Measurements from ENCODE around the gene SORBS1. TPM values are rescaled to one million over a fixed set of nuclear protein-coding genes. Genes with fewer than 3 reads are reported as not detected.
A peak's percentile ranks its signal among the peaks of the same experiment; 100 is the strongest.

Gene SORBS1
- total RNA-seq, 6 experiments from 2014 or later, result 56.4 to 97.9 (median 76.5) TPM

DNA sequence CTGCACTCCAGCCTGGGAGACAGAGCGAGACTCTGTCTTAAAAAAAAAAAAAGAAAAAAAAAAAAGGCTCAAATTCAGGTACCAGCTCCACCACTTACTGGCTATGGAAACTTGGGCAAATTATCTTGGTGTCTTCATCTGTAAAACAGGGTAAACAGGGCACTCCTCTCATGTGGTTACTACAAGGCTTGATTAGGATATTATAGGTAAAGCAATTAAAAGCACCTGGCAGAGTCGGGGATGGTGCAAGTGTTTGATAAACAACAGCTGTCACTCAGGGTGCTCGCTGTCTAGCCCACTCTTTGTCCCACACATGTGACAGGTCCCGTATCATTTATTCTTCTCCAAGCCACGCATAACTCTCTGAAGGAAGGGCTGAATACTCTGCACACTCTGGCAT, 96.9 kb downstream of the SORBS1 start:
- DNase-seq (no peak), ATAC-seq (peak in 1 of 4 donors; percentile 5)
- Histone ChIP-seq H3K9me3 (no peaks in the 10 kb centered on the region), H3K36me3 (no peaks in the 10 kb centered on the region), H3K27ac (peak overlapping the region; percentile 19 to 42 (median 32)), H3K27me3 (no peaks in the 10 kb centered on the region), H3K4me1 (peaks cover 0 to 37% (median 12%) of the 10 kb centered on the region in 4 donors), H3K4me3 (no peak overlapping the region)
- intact Hi-C loops (cut with DNase I), result no loop called here
- no peak for TF ChIP-seq POLR2A (IDR thresholded peaks at IDR 0.05)
- TF ChIP-seq, protein P1, sequence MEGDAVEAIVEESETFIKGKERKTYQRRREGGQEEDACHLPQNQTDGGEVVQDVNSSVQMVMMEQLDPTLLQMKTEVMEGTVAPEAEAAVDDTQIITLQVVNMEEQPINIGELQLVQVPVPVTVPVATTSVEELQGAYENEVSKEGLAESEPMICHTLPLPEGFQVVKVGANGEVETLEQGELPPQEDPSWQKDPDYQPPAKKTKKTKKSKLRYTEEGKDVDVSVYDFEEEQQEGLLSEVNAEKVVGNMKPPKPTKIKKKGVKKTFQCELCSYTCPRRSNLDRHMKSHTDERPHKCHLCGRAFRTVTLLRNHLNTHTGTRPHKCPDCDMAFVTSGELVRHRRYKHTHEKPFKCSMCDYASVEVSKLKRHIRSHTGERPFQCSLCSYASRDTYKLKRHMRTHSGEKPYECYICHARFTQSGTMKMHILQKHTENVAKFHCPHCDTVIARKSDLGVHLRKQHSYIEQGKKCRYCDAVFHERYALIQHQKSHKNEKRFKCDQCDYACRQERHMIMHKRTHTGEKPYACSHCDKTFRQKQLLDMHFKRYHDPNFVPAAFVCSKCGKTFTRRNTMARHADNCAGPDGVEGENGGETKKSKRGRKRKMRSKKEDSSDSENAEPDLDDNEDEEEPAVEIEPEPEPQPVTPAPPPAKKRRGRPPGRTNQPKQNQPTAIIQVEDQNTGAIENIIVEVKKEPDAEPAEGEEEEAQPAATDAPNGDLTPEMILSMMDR (IDR thresholded peaks at IDR 0.05), result no peak
- 52% methylated on average over 4 of the region's 5 CpGs for WGBS (ENCODE audit: insufficient coverage, low coverage, low lambda C conversion rate, missing lambda C conversion rate)

DNA sequence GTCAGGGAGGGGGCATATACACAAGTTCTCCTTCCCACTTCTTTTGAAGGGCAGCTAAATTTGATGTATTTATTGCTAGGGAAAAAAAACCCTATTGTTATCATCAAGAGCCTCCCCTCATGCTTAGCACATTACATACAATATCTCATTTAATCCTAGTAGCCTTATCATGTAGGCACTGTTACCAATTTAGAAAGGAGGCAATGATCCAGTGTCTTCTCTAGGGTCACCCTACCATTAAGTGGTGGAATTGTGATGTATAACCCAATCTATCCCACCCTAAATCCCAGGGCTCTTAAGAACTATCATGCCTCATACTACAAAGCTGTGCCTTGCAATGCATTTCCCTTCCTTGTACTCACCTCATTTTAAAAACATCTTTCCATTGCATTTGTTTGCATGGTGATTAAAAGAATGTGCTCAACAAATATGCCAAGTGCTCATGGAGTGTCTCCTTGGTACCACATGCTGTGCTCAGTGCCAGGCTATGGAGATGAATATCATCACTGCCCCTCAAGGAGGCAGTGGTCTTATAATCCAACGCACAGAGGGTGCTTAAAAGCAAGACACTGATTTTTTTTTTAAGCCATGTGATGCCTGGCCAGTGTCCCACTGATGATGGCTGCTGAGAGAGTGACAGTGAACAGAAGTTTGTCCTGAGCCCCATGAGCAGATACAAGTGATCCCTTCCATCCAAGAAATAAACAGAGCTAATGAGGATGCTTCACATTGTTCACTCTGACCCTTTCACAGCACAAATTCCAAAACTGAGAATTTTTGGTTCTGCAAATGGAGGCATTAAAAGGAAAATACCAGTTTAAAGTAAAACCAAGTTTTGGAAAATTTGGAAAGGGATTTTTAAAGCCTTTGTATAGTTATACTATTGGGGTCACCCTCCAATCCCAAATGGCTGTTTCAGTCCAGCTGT, 98.2 kb downstream of the SORBS1 start:
- intact Hi-C loops (cut with DNase I), result no loop called here
- Histone ChIP-seq H3K36me3 (no peaks in the 10 kb centered on the region), H3K4me3 (no peak overlapping the region), H3K27ac (peak overlapping the region in 2 of 3 donors; percentile 32 to 34), H3K9me3 (no peaks in the 10 kb centered on the region), H3K27me3 (no peaks in the 10 kb centered on the region), H3K4me1 (peaks cover 0 to 40% (median 17%) of the 10 kb centered on the region in 4 donors)
- ATAC-seq (peak in 1 of 4 donors; percentile 17), DNase-seq (no peak)
- WGBS (ENCODE audit: insufficient coverage, low coverage, low lambda C conversion rate, missing lambda C conversion rate), result 60% methylated on average over 1 of the region's 1 CpG
- TF ChIP-seq, protein P1 (IDR thresholded peaks at IDR 0.05), result no peak
- no peak for TF ChIP-seq POLR2A (IDR thresholded peaks at IDR 0.05)

DNA sequence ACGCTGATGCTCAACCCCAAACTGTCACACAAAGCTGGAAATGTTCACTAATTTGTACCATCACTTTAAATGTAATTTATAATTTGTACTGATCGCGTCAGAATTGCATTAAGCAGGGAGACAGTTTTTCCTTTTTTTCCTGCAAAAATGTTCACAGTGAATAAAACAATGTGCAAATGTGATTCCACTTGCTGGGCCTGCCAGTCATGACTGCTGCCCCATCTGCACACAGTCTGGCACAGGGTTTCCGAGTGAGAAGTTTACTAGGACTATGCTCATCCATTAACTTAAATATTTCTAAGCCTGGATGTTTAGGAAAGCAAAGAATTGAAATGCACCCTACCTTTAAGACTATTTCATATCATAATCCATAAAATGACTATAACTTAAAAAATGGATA, 99.6 kb downstream of the SORBS1 start:
- TF ChIP-seq POLR2A (IDR thresholded peaks at IDR 0.05), result no peak
- TF ChIP-seq, protein P1 (IDR thresholded peaks at IDR 0.05), result no peak
- H3K9me3 ChIP-seq, result no peaks in the 10 kb centered on the region
- peaks cover 0 to 50% (median 19%) of the 10 kb centered on the region in 4 donors for H3K4me1 ChIP-seq
- WGBS (ENCODE audit: insufficient coverage, low coverage, low lambda C conversion rate, missing lambda C conversion rate), result 91% methylated on average over 4 of the region's 4 CpGs
- H3K4me3 ChIP-seq, result no peak overlapping the region
- H3K27ac ChIP-seq, result no peak overlapping the region
- H3K27me3 ChIP-seq, result no peaks in the 10 kb centered on the region
- H3K36me3 ChIP-seq, result no peaks in the 10 kb centered on the region
- no peak for DNase-seq
- ATAC-seq, result no peak
- intact Hi-C loops (cut with DNase I), result no loop called here

DNA sequence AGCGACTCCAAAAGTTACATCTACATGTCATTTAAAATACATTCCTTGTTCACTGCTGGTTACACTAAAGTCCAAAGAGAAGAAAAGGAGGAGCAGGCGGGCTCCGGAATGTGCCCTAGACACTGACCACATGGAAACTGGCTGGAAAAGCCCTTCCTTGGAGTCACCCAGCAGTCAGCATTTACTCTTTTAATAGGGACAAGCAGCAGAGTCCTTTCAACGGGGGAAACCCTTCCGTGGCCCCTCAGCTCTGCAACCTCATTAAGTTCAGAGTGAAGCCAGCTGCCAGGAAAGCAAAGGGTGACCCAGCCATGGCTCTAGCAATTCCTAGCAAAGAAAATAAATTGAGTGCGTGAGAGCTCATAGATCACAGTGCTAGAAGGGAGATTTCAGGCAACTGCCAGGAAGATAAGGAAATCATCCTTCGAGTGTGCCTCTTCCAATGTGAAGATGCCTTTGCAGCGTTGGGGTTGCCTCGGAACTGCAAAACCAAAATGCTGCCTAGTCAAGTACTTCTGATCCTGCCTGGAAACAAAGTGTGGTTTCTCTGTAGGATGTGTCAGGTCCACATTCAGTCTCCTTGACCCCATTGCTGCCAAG, 101.6 kb downstream of the SORBS1 start:
- Histone ChIP-seq H3K27ac (peak overlapping the region; percentile 90 to 96 (median 95)), H3K27me3 (no peaks in the 10 kb centered on the region), H3K4me1 (peaks cover 0 to 61% (median 23%) of the 10 kb centered on the region in 4 donors), H3K4me3 (no peak overlapping the region), H3K9me3 (no peaks in the 10 kb centered on the region), H3K36me3 (no peaks in the 10 kb centered on the region)
- DNase-seq, result no peak
- no peak for TF ChIP-seq POLR2A (IDR thresholded peaks at IDR 0.05)
- TF ChIP-seq, protein P1 (IDR thresholded peaks at IDR 0.05), result no peak
- 42% methylated on average over 4 of the region's 9 CpGs for WGBS (ENCODE audit: insufficient coverage, low coverage, low lambda C conversion rate, missing lambda C conversion rate)
- intact Hi-C loops (cut with DNase I), result no loop called here
- peak; percentile 1 to 9 (median 2) for ATAC-seq
